CD4-positive, alpha-beta T cell (primary cell): ENCODE results near the gene IGF2BP3. TPM values are rescaled to one million over a fixed set of nuclear protein-coding genes. Genes with fewer than 3 reads are reported as not detected.

Experiments used
- ATAC-seq: fragments of 200-7000 bp; cut with Tn5 transposase; one replicate; pipeline ENCODE4 v1.10.0; 2022; ENCODE audit warnings: mild to moderate bottlenecking; ENCODE audit not compliant: poor library complexity
- CTCF ChIA-PET: fragments of 350-600 bp; sonication (Branson Sonifier 250); formaldehyde crosslinking; loops from one replicate; lab custom pipeline; 2021; ENCODE audit warnings: antibody characterized with exemption, inconsistent platforms; lab: Charles Lee
- POLR2A ChIA-PET: fragments of 350-600 bp; sonication (Branson Sonifier 250); formaldehyde crosslinking; loops from one replicate; lab custom pipeline; 2021; ENCODE audit warnings: antibody characterized with exemption, inconsistent platforms; lab: Charles Lee
- DNase-seq, 14 experiments: peaks; one replicate each; pipeline ENCODE4 v3.0.0-alpha.2; 2013 to 2020; ENCODE audit warnings: mixed read lengths in 2 of 14
- H3K27ac ChIP-seq, 2 donors: one replicate each; pipeline versions ENCODE4 v1.5.1 to v1.7.0; 2013; ENCODE audit warnings: low read length in 2 of 2, low read depth in 1 of 2, mild to moderate bottlenecking in 1 of 2
- H3K27me3 ChIP-seq, 2 experiments: 1 replicate in 1 of 2; 2 replicates in 1 of 2; pipeline versions ENCODE4 v1.6.1 to v1.7.0; 2013; ENCODE audit warnings: low read length in 2 of 2, control low read depth in 1 of 2, mild to moderate bottlenecking in 1 of 2, moderate library complexity in 1 of 2; ENCODE audit not compliant: insufficient read depth in 2 of 2, control insufficient read depth in 1 of 2
- H3K36me3 ChIP-seq: one replicate; pipeline ENCODE4 v1.6.1; 2013; ENCODE audit warnings: low read length, control low read depth; ENCODE audit not compliant: insufficient read depth
- H3K4me1 ChIP-seq: one replicate; pipeline ENCODE4 v1.6.1; 2013; ENCODE audit warnings: low read length, control low read depth; ENCODE audit not compliant: insufficient read depth
- H3K4me3 ChIP-seq: one replicate; pipeline ENCODE4 v1.5.1; 2013; ENCODE audit warnings: mild to moderate bottlenecking, low read length, moderate library complexity
- H3K9me3 ChIP-seq, 2 experiments: 1 replicate in 1 of 2; 2 replicates in 1 of 2; pipeline versions ENCODE4 v1.6.1 to v1.7.0; 2013; ENCODE audit warnings: low read length in 2 of 2, mild to moderate bottlenecking in 2 of 2, control low read depth in 1 of 2, moderate library complexity in 1 of 2; ENCODE audit not compliant: control insufficient read depth in 1 of 2, insufficient read depth in 1 of 2
- H3K27ac Mint-ChIP-seq: one replicate; pipeline ENCODE4 v1.8.0; 2020; ENCODE audit warnings: mixed read lengths
- H3K27me3 Mint-ChIP-seq: one replicate; pipeline ENCODE4 v1.8.0; 2021; ENCODE audit warnings: mixed read lengths
- H3K36me3 Mint-ChIP-seq: one replicate; pipeline ENCODE4 v1.8.0; 2021; ENCODE audit warnings: low read depth, mixed read lengths
- H3K4me1 Mint-ChIP-seq: one replicate; pipeline ENCODE4 v1.8.0; 2021; ENCODE audit warnings: low read depth, mixed read lengths
- H3K4me3 Mint-ChIP-seq: one replicate; pipeline ENCODE4 v1.8.0; 2020; ENCODE audit warnings: mild to moderate bottlenecking, mixed read lengths
- H3K9me3 Mint-ChIP-seq: one replicate; pipeline ENCODE4 v1.8.0; 2020; ENCODE audit warnings: mixed read lengths
- intact Hi-C, 2 experiments: fragments of 100-400 bp; cut with DNase I in 1 of 2; cut with micrococcal nuclease in 1 of 2; formaldehyde crosslinking; loops; one replicate each; pipeline versions ENCODE4 v1.15.1 to v1.9.0; 2023 to 2025; cut with DNase I, micrococcal nuclease
- total RNA-seq, 174 experiments: library from RNA in 2 of 174; stranded (reverse) in 2 of 174; gene quantifications; one replicate each; pipeline ENCODE4 v1.2.3 and lab custom pipeline; 2021 to 2026
- TF ChIP-seq, protein P1 (sequence below): fragments of 200-600 bp; IDR thresholded peaks from one replicate; pipeline ENCODE4 v1.8.0; 2022; ENCODE audit warnings: antibody characterized with exemption, mild to moderate bottlenecking

The IGF2BP3 gene
- total RNA-seq, 2 experiments from 2014 or later, result not detected

DNA sequence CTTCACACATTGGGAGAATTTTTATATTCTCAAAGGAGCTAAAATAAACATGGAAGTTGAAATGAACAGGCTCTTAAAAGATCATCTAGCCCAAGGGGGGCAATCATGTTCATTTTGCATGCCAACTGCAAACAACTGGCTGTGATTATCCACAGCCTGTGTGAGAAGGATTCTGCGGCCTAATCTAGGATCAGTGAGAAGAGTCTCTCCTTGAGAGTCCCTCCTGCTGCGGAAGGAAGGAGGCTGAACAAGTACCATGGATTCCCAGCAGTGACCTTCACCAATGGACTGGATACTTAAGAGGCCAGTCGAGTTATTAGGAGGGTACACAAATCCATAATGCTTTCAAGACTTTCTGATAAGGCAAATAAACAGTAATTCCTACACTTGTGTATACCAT is 76.7 kb downstream of the IGF2BP3 start:
- Mint-ChIP-seq H3K27ac (no peak overlapping the region), H3K9me3 (no peaks in the 10 kb centered on the region), H3K36me3 (no peaks in the 10 kb centered on the region), H3K4me1 (no peaks in the 10 kb centered on the region), H3K4me3 (no peak overlapping the region), H3K27me3 (no peaks in the 10 kb centered on the region)
- TF ChIP-seq, protein P1, sequence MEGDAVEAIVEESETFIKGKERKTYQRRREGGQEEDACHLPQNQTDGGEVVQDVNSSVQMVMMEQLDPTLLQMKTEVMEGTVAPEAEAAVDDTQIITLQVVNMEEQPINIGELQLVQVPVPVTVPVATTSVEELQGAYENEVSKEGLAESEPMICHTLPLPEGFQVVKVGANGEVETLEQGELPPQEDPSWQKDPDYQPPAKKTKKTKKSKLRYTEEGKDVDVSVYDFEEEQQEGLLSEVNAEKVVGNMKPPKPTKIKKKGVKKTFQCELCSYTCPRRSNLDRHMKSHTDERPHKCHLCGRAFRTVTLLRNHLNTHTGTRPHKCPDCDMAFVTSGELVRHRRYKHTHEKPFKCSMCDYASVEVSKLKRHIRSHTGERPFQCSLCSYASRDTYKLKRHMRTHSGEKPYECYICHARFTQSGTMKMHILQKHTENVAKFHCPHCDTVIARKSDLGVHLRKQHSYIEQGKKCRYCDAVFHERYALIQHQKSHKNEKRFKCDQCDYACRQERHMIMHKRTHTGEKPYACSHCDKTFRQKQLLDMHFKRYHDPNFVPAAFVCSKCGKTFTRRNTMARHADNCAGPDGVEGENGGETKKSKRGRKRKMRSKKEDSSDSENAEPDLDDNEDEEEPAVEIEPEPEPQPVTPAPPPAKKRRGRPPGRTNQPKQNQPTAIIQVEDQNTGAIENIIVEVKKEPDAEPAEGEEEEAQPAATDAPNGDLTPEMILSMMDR, result no peak
- DNase-seq (no peak), ATAC-seq (no peak)
- no peaks in the 10 kb centered on the region for H3K36me3 ChIP-seq
- H3K4me3 ChIP-seq, result no peak overlapping the region
- peaks cover 0 to 5% of the 10 kb centered on the region in 2 experiments for H3K27me3 ChIP-seq
- H3K9me3 ChIP-seq, result no peaks in the 10 kb centered on the region
- ChIA-PET CTCF (no interaction called here), POLR2A (no interaction called here)
- intact Hi-C loops, result no loop called here
- no peak overlapping the region for H3K27ac ChIP-seq
- H3K4me1 ChIP-seq, result no peaks in the 10 kb centered on the region

DNA sequence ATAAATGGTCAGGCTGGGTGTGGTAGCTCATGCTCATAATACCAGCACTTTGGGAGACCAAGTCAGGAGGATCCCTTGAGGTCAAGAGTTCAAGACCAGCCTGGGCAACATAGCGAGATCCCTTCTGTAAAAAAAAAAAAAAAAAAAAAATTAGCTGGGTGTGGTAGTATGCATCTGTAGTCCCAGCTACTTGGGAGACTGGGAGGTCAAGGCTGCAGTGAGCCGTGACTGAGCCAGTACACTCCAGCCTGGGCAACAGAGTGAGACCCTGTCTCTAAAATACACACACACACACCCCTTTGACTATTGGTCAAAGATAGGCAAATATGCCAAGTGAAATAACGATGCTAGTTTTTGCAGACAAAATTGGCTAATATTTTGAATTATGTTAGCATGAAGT is 80.6 kb downstream of the IGF2BP3 start:
- Histone ChIP-seq H3K9me3 (no peaks in the 10 kb centered on the region), H3K27ac (no peak overlapping the region), H3K36me3 (no peaks in the 10 kb centered on the region), H3K4me1 (no peaks in the 10 kb centered on the region), H3K4me3 (no peak overlapping the region), H3K27me3 (peaks cover 0 to 3% of the 10 kb centered on the region in 2 experiments)
- Mint-ChIP-seq H3K36me3 (no peaks in the 10 kb centered on the region), H3K4me3 (no peak overlapping the region), H3K4me1 (no peaks in the 10 kb centered on the region), H3K9me3 (no peaks in the 10 kb centered on the region), H3K27ac (no peak overlapping the region), H3K27me3 (no peaks in the 10 kb centered on the region)
- TF ChIP-seq, protein P1, result no peak
- intact Hi-C loops, result no loop called here
- CTCF ChIA-PET, result no interaction called here
- no peak for ATAC-seq
- DNase-seq, result no peak
- POLR2A ChIA-PET, result no interaction called here

DNA sequence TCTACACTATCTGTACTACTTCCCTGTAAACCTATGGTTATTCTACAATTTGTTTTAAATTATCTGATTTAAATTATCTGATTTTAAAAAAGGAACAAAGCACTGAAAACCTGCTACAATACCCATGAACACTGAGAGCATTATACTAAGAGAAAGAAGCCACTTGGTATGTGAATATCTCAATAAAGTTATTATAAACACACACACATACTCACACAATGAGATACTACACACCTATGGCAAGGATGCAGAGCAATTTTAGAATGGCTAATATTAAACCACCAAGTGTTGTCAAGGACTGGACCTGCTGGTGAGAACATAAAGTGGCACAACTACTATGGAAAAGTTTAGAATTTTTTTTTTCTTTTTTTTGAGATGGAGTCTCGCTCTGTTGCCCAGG is 82.7 kb downstream of the IGF2BP3 start:
- ChIA-PET CTCF (no interaction called here), POLR2A (no interaction called here)
- H3K4me1 ChIP-seq, result no peaks in the 10 kb centered on the region
- no peaks in the 10 kb centered on the region for H3K27me3 Mint-ChIP-seq
- no peaks in the 10 kb centered on the region for H3K36me3 Mint-ChIP-seq
- no peak overlapping the region for H3K4me3 Mint-ChIP-seq
- intact Hi-C loops, result no loop called here
- no peaks in the 10 kb centered on the region for H3K9me3 ChIP-seq
- H3K27ac ChIP-seq, result no peak overlapping the region
- H3K9me3 Mint-ChIP-seq, result no peaks in the 10 kb centered on the region
- H3K4me3 ChIP-seq, result no peak overlapping the region
- no peak for DNase-seq
- H3K27ac Mint-ChIP-seq, result no peak overlapping the region
- H3K36me3 ChIP-seq, result no peaks in the 10 kb centered on the region
- ATAC-seq, result no peak
- TF ChIP-seq, protein P1, result no peak
- no peaks in the 10 kb centered on the region for H3K27me3 ChIP-seq
- H3K4me1 Mint-ChIP-seq, result no peaks in the 10 kb centered on the region
